CD4-positive, alpha-beta T cell treated with Interferon gamma for 1 hour (primary cell): ENCODE results near the gene MTFMT.
"Not testable (repeated sequence)": the region's sequence is repeated elsewhere in the genome, so short reads cannot be mapped to it uniquely, and the experiment has no call there.

Experiments used
- DNase-seq: peaks from one replicate; pipeline ENCODE4 v3.0.0-alpha.2; 2020

The MTFMT gene

DNA sequence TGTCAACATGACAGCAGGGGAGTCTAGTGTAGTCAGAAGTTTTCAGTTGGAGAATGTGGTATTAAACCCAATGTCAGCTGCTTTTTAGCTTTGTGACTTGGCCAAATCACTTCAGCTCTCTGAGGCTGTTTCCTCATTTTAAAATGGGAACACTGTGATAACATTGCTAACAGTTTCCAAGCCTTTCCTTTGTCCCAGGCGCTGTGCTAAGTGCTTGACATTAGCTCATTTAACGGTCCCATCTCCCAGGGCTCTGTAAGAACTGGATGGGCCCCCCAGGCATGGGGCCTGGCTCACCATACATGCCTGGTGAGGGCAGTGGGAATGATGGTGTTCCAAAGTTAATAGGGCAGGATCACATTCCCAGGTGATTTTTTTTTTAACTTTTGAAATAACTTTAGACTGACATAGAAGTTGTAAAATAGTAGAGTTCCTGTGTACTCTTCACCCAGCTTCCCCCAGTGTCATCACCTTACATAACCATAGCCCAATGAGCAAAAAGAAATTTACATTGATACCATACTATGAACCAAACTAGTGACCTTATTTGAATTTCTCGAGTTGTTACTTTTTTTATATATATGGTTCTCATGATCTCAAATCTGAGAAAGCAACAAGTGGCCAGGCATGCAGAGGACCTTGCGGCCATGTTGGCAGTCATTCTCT, 30.6 kb upstream of the MTFMT start:
- DNase-seq: no peak

DNA sequence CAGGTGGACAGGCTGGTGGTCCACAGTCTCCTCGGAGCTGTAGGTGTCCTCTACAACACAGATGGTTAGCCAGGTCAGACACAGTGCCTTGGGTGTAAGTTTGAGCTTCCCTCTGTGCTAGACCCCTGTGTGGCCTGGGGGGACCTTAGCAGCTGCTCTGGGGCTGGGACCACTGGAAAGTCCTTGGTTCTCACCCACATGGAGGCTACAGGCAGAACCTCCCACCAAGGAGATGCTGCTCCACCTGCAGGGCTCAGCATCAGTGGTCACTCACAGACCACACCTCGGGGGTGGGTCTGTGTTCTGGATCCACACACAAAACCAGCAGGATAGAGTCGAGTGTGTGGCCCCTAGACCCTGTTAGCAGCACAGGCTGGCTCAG, 29.9 kb upstream of the MTFMT start:
- DNase-seq: no peak

DNA sequence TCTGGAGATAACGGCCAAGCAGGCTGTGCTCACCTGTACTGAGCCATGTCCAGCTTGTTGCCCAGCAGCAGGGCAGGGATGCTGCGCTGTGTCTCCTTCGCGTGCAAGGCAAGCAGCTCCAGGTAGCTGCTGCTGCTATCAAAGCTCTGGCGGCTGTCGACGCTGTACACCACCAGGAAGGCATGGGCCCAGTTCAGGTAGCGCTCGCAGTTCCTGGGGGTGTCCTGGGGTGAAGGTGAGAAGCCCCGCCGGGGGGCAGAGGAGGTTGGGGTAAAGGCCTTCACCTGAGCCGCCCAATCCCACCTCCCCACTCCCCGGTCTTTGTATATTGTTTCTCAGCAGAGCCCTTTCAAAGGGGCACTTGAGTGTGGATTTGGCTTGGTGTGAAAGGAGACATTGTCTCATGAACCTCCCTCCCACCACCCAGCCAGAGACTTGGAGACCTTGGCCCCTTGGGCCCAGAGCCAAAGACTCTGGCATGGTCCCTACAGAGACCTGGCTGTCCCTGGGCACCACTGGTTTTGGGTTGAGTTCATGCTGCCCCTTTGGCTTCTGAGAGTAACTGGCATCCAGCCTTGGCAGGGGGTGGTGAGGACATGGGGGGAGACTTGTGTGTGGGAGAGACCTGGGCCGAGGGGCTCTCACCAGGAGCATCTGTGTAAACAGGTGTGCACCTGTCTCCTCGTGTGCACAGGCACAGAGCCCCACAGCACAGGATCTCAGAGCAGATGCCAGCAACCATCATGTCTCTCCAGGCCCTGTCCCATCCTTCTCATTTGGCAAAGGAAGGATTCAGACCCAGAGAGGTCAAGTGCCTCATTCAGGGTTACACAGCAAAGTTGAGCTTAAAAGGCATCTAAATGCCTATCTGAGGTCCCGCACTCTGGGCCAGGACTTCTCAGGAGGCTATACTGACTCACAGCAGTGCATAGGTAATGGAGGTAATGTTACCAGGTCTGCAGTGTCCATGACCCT, 29.2 kb upstream of the MTFMT start:
- DNase-seq: no peak

GRCh38 chr15:65057549-65057940, 28.1 kb upstream of the MTFMT start:
- DNase-seq: no peak

- no peak for DNase-seq
Measured at GRCh38 chr15:65056868-65057548, 27.6 kb upstream of the MTFMT start.

DNA sequence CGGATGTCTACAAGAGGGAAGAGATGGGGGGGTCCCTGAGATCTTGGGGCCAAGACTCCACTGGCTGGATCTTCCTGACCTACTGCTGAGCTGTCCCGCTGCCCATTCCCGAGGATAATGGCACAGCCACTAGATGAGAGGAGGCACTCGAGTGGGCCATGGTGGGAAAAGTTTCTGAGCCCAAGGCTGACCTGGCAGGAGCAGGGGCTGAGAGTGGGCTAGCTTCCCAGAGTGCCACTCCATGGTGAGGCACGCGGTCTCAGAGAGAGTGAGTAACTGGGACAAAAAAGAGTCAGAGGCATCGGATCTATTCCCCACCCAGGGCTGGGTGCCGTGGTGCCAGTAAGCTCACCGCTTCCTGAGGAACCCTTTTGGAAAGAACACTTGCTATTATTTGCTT, 26.7 kb upstream of the MTFMT start:
- no peak for DNase-seq

DNA sequence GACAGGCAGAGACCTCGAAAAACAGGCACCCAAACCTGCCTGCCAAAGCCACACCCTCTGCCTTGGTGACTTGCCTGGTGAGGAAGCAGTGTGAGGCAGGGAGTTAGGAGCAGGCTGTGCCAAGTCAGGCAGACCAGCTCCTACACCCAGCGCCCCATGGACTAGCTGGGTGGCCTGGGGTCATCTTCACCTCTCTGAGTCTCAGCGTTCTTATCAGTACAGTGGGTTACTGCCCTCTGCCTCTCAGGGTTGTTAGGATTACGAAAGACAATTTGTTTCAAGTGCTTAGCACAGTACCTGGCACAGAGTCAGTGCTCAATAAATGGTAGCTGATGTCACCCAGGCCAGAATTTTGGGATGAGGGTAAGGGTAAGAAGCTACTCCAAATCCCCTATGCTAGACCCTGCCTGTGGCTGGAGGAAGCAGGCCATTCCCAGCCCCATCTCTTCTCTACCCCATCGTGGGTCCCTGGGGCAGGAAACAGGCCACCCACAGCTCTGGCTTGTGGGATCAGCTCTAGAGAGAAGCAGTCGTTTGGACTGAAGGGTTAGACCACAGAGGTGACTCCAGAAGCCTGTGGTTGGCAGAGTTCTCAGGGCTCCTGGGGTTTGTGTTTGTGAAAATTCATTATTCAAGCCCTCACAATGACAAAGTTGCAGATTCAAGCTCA, 25.9 kb upstream of the MTFMT start:
- DNase-seq: no peak

- DNase-seq: peak; percentile 46
Measured at GRCh38 chr15:65054333-65055200, 25.1 kb upstream of the MTFMT start.

DNA sequence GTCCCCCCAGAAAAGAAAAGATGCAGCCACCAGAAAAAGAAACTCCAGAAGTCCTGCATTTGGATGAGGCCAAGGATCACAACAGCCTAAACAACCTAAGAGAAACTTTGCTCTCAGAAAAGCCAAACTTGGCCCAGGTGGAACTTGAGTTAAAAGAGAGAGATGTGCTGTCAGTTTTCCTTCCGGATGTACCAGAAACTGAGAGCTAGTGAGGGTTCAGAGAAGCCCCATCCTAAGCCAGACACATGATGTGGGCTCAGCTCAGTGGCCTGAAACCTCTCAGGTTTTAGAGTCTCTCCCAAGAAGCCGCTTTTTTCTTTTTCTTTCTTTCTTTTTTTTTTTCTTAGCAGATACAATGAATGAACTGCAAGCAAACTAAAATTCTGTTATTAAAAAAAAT, 23.5 kb upstream of the MTFMT start:
- DNase-seq: no peak

GRCh38 chr15:65051266-65051665, 21.8 kb upstream of the MTFMT start:
- DNase-seq: no peak

DNA sequence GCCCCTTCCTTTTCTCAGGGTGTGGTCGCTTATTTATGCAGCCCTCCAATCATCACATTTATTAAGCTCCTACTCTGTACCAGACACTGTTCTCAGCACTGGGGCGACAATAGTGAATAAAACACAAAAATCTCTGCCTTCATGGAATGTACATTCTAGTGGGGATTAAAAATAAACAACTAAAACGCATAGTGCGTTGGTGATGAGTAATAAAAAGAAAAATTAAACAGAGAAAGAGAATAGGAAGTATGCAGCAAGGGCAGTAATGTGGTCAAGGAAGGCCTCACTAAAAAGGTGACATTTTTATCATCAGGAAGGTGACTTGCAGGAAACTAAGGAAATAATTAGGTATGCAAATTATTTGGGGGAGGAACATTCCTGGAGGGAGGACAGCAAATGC, 20.8 kb upstream of the MTFMT start:
- DNase-seq: no peak

- peak; percentile 91 for DNase-seq
Measured at GRCh38 chr15:65049418-65049840, 20.0 kb upstream of the MTFMT start.

DNA sequence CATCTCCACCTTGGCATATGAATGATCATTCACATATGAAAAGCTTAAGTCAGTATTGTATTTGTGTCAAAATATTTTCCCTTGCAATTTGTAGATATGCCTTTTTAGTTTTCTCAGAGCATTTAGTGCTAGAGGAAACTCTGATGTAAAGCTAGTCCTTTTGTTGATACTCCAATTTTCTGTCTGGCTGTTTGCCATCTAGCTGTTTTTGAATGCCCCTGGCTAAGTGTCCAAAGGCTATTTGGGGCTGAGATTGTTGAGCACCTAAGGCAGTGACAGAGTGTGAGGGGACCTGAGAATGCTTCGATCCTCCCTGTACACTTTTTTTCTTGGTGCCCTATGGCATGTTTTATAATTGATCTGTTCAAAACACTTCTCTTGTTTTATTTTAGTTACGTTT, 18.8 kb upstream of the MTFMT start:
- no peak for DNase-seq

DNA sequence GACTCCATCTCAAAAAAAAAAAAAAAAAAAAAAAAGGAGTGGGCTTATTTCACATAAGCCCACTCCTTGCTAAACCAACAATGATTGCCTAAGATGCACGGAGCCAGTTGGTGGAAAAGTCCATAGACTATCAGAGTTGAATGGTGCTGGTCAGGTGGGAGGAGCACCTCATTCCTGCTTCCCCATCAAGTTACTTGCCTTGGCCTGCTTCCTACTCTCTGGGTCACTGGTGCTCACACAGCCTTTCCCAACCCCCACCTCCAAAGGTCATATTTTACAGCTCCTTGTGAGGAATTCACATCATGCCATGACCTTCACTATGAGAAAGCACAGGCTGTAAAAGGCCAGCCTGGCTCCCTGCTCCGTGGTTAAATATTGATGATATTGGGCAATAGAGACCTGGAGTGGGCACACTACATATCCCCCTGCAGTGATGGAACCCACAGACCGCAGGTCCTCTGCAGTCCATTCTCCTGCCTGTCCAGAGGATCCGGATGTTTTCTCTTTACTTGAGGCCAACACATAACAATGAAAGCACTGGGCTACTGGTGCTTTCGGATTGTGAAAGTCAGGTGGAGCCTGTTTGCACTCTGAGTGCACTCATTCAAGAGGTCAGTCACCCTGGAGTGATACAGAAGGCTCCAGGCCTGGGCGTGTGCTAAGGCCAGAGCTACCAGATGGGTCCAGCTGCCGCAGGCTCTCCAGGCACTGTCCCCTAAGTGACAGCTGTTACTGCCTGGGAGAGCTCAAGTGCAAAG, 15.5 kb upstream of the MTFMT start, which contains the start of gene SLC51B:
SLC51B (plus strand) TSS at position 664 of the 758 bp plus-strand sequence. CDS start 4,618 bp downstream, outside the sequence.
- no peak for DNase-seq

GRCh38 chr15:65044218-65044617, 14.8 kb upstream of the MTFMT start:
- DNase-seq: not testable (repeated sequence)

- DNase-seq: no peak
Measured at GRCh38 chr15:65042776-65043327, 13.4 kb upstream of the MTFMT start.

- DNase-seq: no peak
Measured at GRCh38 chr15:65041787-65042186, 12.3 kb upstream of the MTFMT start.

DNA sequence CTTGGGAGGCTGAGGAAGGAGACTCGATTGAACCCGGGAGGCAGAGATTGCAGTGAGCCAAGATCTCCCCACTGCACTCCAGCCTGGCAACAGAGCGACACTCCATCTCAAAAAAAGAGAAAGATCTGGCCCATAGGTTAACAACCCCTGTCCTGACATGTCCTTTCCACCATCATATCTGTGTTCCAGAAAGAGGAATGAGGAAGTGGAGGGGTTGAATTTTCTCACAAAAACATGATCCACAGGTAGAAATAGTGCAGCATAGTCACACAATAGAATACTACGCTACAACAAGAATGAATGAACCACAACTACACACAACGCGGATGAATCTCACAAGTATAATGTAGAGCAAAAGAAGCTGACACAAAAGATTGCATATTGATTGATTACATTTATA, 11.0 kb upstream of the MTFMT start:
- DNase-seq: no peak

DNA sequence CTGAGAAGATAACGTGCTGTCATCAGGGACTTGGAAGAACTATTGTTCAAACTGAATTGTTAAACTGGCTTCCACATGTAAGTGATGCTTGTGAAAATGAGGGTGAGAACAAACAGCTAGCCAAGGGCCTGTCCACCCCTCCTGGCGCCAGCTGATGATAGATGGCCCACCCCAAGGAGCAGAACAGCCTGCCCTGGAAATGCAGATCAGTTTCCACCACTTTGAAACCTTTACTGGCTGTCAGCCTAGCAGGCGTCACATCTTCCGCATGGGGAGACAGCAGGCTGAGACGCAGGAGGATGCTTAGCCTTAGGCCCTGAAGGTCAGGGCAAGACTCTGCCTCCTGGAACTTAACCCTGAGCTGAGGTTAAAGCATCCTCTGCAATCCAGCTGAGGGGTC, 9.4 kb upstream of the MTFMT start:
- DNase-seq: no peak

- no peak for DNase-seq
Measured at GRCh38 chr15:65038428-65038827, 9.0 kb upstream of the MTFMT start.

GRCh38 chr15:65037309-65037708, 7.9 kb upstream of the MTFMT start:
- DNase-seq: no peak
